CD4-positive, alpha-beta T cell treated with Interleukin-12 subunit alpha and Interleukin-12 subunit beta, for 1 hour (primary cell): Measurements from ENCODE around the gene HEXB.
"Not testable (repeated sequence)": the region's sequence is repeated elsewhere in the genome, so short reads cannot be mapped to it uniquely, and the experiment has no call there.

Experiments
- DNase-seq: peaks from one replicate; pipeline ENCODE4 v3.0.0-alpha.2; 2020

Gene HEXB

GRCh38 chr5:74660140-74660539 lies 24.9 kb upstream of the HEXB start:
- no peak for DNase-seq

- DNase-seq, result no peak
Observed at GRCh38 chr5:74660873-74661272, 24.2 kb upstream of the HEXB start.

GRCh38 chr5:74664551-74664950 lies 20.5 kb upstream of the HEXB start:
- no peak for DNase-seq

- DNase-seq, result no peak
Observed at GRCh38 chr5:74665273-74665672, 19.8 kb upstream of the HEXB start.

- no peak for DNase-seq
Observed at GRCh38 chr5:74665816-74666215, 19.2 kb upstream of the HEXB start.

DNA sequence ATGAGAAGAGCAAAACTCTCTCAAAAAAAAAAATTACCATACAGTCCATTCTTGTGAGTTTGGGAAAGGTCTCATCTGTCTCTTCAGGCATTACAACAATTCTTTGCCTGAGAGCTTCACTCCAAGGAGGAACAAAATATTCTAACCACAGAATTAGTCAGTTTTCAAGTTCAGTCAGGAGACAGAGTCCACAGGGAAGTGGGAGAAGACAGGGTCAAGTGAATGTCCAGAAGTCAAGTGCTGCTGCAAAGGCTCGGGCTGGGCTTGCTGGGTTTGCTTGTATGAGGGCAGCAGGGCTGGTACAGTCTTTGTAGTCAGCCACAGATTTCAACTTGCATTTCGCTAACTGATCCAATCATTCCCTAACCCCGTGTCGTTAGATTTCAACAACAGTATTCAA lies 17.6 kb upstream of the HEXB start:
- no peak for DNase-seq

GRCh38 chr5:74669821-74670220 lies 15.2 kb upstream of the HEXB start:
- no peak for DNase-seq

DNA sequence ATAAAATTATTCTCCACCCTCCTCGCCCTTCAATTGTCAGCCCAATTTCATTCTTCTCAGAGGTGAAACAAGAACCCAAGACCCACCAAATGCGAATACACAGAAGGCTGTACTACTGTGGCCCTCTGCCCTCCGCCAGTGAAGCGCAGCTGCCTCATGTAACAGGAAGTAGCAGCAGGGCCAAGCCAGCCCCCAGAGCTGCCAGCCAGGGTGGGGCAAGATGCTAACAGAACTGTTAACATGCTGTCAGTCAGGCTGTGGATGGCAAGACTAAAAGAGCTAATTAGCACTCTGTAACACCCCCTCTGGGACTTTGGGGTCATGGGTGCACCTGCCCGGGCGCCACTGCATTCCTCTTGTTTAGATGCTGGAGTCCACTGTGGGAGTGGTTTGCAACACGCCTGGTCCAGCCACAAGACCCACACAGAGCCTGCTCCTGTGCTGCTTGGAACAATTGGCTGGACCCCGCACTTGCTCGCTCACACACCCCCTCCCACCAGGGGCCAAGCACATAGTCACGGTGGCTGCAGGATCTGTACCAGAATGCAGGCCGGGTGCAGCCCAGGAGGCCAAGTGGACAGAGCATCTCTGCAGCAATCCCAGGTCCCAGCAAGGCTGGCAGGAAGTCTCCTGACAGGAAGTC lies 14.5 kb upstream of the HEXB start:
- no peak for DNase-seq

DNA sequence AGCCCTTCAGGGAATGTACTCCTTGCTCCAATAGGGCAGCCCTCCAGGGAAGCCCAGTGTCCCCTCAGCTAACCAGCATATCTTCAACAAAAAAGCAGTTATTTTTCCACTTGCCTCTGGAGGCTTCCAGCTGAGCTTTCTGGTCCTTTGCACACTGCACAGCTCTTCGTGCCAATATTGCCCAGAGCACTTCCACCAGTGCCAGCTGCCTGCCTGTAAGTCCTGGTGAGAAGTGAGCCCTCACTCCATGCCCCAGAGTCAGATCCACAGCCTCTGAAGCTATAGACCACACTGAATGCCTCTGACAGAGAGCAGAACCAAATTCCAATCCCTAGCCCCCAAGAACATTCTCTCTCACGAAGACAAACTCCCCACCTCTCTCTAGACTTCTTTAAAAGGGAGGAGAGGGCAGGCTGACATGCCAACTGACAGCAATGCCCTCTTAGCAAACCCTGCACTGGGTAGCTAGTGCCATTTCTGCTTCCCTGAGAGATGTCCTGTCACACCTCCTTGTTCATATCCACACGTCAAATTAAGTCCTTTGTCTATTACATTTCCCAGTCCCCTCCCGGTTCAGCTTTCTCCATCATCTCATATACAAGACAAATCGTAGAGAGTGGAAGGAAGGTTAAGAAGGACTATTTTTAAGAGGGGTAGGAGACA lies 12.7 kb upstream of the HEXB start:
- DNase-seq, result no peak

- DNase-seq, result peak; percentile 31
Observed at GRCh38 chr5:74673011-74673790, 11.8 kb upstream of the HEXB start.

GRCh38 chr5:74676466-74676865 lies 8.6 kb upstream of the HEXB start:
- not testable (repeated sequence) for DNase-seq

DNA sequence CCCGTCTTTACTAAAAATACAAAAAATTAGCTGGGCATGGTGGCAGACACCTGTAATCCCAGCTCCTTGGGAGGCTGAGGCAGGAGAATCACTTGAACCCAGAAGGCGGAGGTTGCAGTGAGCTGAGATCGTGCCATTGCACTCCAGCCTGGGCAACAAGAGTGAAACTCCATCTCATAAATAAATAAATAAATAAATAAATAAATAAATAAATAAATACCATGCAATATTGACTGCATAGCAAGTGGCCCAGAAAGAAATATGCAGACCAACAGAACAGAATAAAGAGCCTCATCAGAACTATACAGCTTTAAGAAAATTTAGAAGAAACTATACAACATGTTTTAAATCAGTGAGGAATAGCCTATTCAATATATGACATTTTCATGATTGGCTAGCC lies 6.9 kb upstream of the HEXB start:
- not testable (repeated sequence) for DNase-seq

- not testable (repeated sequence) for DNase-seq
Observed at GRCh38 chr5:74679300-74679699, 5.7 kb upstream of the HEXB start.

- DNase-seq, result no peak
Observed at GRCh38 chr5:74679966-74680365, 5.1 kb upstream of the HEXB start.

GRCh38 chr5:74685979-74686631 lies 1.1 kb downstream of the HEXB start:
- peak; percentile 5 for DNase-seq

- DNase-seq, result no peak
Observed at GRCh38 chr5:74686962-74687751, 2.1 kb downstream of the HEXB start.

- no peak for DNase-seq
Observed at GRCh38 chr5:74693191-74693590, 8.2 kb downstream of the HEXB start.

GRCh38 chr5:74717596-74717995 lies 32.6 kb downstream of the HEXB start:
- DNase-seq, result no peak

DNA sequence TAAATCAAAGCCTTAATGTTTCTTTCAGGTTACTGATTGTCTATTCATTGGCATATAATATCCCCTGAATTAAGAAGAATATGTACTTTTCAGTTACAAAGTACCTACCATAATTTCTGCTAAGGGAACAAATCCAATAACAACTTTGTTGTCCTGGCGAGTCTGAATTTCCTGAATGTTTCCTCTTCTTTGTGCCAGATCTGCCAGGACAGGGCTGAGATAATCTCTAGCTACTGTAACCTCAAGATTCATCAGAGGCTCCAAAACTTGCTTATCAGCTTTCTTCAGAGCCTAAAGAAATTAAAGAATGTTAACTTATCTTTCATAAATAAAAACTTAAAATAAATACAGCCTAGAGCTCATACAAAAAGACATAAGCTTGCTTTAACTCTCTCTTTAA lies 37.2 kb downstream of the HEXB start:
- no peak for DNase-seq

- DNase-seq, result no peak
Observed at GRCh38 chr5:74725331-74725730, 40.3 kb downstream of the HEXB start.

GRCh38 chr5:74736759-74737158 lies 51.7 kb downstream of the HEXB start:
- no peak for DNase-seq

- no peak for DNase-seq
Observed at GRCh38 chr5:74738406-74738805, 53.4 kb downstream of the HEXB start.

DNA sequence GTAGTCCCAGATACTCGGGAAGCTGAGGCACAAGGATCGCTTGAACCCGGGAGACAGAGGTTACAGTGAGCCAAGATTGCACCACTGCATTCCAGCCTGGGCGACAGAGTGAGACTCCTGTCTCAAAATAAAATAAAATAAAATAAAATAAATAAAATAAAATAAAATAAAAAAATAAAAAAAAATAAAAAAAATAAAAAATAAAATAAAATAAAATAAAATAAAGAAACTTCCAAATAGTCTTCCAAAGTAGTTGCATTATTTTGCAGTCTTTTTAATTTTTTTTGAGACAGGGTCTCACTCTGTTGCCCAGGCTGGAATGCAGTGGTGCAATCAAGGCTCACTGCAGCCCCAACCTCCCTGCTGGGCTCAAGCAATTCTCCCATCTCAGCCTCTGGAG lies 63.7 kb downstream of the HEXB start:
- not testable (repeated sequence) for DNase-seq
